GM06990 (cell line): ENCODE results near the gene USP14.

Source experiments
- DNase-seq: peaks from one replicate; pipeline ENCODE4 v3.0.0-alpha.2; 2011; ENCODE audit not compliant: insufficient read length; ENCODE audit errors: extremely low read depth
- H3K27me3 ChIP-seq: replicated peaks from 2 replicates; pipeline ENCODE4 v1.6.0; 2011; ENCODE audit warnings: low read length; ENCODE audit not compliant: control insufficient read depth, insufficient read depth
- H3K36me3 ChIP-seq: 2 replicates; pipeline ENCODE4 v1.5.1; 2011; ENCODE audit warnings: low read length; ENCODE audit not compliant: control insufficient read depth, insufficient read depth
- H3K4me3 ChIP-seq: replicated peaks from 2 replicates; pipeline ENCODE4 v1.5.1; 2011; ENCODE audit warnings: low read depth, mild to moderate bottlenecking, control low read depth, low read length
- TF ChIP-seq, protein P1 (sequence below): IDR thresholded peaks from 2 replicates; pipeline ENCODE4 v1.5.1; 2011; ENCODE audit warnings: low read length, control low read depth, mild to moderate bottlenecking, inconsistent platforms; ENCODE audit not compliant: insufficient read depth, poor library complexity, severe bottlenecking

The USP14 gene

GRCh38 chr18:251572-251971, 93.2 kb downstream of the USP14 start:
- TF ChIP-seq, protein P1, sequence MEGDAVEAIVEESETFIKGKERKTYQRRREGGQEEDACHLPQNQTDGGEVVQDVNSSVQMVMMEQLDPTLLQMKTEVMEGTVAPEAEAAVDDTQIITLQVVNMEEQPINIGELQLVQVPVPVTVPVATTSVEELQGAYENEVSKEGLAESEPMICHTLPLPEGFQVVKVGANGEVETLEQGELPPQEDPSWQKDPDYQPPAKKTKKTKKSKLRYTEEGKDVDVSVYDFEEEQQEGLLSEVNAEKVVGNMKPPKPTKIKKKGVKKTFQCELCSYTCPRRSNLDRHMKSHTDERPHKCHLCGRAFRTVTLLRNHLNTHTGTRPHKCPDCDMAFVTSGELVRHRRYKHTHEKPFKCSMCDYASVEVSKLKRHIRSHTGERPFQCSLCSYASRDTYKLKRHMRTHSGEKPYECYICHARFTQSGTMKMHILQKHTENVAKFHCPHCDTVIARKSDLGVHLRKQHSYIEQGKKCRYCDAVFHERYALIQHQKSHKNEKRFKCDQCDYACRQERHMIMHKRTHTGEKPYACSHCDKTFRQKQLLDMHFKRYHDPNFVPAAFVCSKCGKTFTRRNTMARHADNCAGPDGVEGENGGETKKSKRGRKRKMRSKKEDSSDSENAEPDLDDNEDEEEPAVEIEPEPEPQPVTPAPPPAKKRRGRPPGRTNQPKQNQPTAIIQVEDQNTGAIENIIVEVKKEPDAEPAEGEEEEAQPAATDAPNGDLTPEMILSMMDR: no peak
- Histone ChIP-seq H3K27me3 (no peaks in the 10 kb centered on the region), H3K36me3 (peaks cover 7% of the 10 kb centered on the region), H3K4me3 (no peak overlapping the region)
- no peak for DNase-seq

DNA sequence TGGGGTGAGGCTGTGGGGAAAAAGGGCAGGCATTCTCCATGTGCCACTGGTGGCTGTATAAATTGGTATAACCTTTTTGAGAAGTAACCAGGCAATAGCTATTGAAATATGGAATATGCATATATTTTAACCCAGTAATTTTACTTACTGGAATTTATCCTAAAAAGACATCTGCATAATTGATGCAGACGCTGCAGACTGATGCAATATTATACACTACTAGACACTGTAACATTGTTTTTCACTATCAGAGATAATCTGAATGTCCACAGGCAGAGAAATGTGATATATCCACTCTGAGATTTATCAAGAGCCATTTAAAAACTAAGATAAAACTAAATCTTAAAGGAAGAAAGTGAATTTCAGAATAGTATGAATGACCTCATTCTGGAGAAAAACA, 94.8 kb downstream of the USP14 start:
- Histone ChIP-seq H3K36me3 (peaks cover 8% of the 10 kb centered on the region), H3K4me3 (no peak overlapping the region), H3K27me3 (no peaks in the 10 kb centered on the region)
- no peak for DNase-seq
- TF ChIP-seq, protein P1: no peak

DNA sequence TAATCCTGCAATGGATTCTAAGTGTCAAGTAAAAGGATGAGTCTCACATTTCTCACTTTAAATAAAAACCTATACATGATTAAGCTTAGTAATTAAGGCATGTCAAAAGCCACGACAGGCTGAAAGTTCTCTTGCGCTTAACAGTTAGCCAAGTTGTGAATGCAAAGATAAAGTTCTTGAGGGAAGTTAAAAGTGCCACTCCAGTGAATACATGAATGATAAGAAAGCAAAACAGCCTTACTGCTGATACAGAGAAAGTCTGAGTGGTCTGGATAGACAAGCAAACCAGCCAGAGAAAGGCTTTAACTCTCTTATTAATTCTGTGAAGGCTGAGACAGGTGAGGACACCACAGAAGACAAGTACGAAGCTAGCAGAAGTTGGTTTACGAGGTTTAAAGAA, 96.8 kb downstream of the USP14 start:
- no peaks in the 10 kb centered on the region for H3K27me3 ChIP-seq
- H3K36me3 ChIP-seq: peaks cover 7% of the 10 kb centered on the region
- no peak for DNase-seq
- TF ChIP-seq, protein P1: no peak
- H3K4me3 ChIP-seq: no peak overlapping the region

GRCh38 chr18:260547-260946, 102.2 kb downstream of the USP14 start:
- DNase-seq: no peak
- TF ChIP-seq, protein P1: no peak
- no peaks in the 10 kb centered on the region for H3K27me3 ChIP-seq
- no peak overlapping the region for H3K4me3 ChIP-seq
- peaks cover 4% of the 10 kb centered on the region for H3K36me3 ChIP-seq

GRCh38 chr18:261398-262073, 103.2 kb downstream of the USP14 start:
- no peak overlapping the region for H3K4me3 ChIP-seq
- TF ChIP-seq, protein P1: no peak
- no peak for DNase-seq
- peaks cover 4% of the 10 kb centered on the region for H3K36me3 ChIP-seq
- H3K27me3 ChIP-seq: no peaks in the 10 kb centered on the region
